Measurements from ENCODE around the gene PACS2.

DNA sequence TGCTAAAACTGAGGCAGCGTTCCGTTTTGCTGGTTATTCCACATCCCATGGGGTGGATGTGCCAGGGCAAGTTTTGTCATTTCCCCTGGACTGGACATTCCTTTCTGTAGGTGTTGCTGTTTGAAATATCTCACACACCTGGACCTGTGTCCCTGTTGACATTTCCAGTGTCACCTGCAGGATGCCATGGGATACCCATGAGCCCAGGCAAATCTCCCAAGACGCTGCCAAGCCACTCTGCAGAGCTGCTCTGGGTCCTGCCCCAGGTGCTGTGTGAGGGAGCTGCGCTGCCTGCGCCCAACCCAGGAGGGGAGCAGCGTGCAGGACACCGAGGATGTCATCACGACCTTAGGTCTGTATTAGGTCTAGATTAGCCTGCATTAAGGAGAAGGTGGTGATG, 5.2 kb upstream of the PACS2 start:
- no peak for TF ChIP-seq JUN (CRISPR knock-in tag; IDR thresholded peaks at IDR 0.05)
- no peak for TF ChIP-seq ESRRA (CRISPR knock-in tag; IDR thresholded peaks at IDR 0.05; ENCODE audit: borderline replicate concordance)
- TF ChIP-seq, protein P1, sequence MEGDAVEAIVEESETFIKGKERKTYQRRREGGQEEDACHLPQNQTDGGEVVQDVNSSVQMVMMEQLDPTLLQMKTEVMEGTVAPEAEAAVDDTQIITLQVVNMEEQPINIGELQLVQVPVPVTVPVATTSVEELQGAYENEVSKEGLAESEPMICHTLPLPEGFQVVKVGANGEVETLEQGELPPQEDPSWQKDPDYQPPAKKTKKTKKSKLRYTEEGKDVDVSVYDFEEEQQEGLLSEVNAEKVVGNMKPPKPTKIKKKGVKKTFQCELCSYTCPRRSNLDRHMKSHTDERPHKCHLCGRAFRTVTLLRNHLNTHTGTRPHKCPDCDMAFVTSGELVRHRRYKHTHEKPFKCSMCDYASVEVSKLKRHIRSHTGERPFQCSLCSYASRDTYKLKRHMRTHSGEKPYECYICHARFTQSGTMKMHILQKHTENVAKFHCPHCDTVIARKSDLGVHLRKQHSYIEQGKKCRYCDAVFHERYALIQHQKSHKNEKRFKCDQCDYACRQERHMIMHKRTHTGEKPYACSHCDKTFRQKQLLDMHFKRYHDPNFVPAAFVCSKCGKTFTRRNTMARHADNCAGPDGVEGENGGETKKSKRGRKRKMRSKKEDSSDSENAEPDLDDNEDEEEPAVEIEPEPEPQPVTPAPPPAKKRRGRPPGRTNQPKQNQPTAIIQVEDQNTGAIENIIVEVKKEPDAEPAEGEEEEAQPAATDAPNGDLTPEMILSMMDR (IDR thresholded peaks at IDR 0.05) = no peak
- TF ChIP-seq, protein P2, sequence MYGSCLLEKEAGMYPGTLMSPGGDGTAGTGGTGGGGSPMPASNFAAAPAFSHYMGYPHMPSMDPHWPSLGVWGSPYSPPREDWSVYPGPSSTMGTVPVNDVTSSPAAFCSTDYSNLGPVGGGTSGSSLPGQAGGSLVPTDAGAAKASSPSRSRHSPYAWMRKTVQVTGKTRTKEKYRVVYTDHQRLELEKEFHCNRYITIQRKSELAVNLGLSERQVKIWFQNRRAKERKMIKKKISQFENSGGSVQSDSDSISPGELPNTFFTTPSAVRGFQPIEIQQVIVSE (CRISPR knock-in tag; IDR thresholded peaks at IDR 0.05; ENCODE audit: borderline replicate concordance) = no peak
